Mesothelial cell of epicardium (in vitro differentiated cells): ENCODE results near the gene TOM1. TPM values are rescaled to one million over a fixed set of nuclear protein-coding genes. Genes with fewer than 3 reads are reported as not detected.

Source experiments
- DNase-seq, 2 experiments: peaks; one replicate each; pipeline ENCODE4 v3.0.0; 2021; ENCODE audit warnings: low spot score in 2 of 2; ENCODE audit not compliant: unreplicated experiment in 2 of 2
- H3K27ac Mint-ChIP-seq: 2 replicates; pipeline ENCODE4 v1.8.0; 2021; ENCODE audit warnings: mixed read lengths
- H3K27me3 Mint-ChIP-seq: 2 replicates; pipeline ENCODE4 v1.8.0; 2021; ENCODE audit warnings: low read depth, mixed read lengths
- H3K36me3 Mint-ChIP-seq: 2 replicates; pipeline ENCODE4 v1.8.0; 2021; ENCODE audit warnings: mixed read lengths
- H3K4me1 Mint-ChIP-seq: 2 replicates; pipeline ENCODE4 v1.8.0; 2021; ENCODE audit warnings: mixed read lengths
- H3K4me3 Mint-ChIP-seq: 2 replicates; pipeline ENCODE4 v1.8.0; 2021; ENCODE audit warnings: mild to moderate bottlenecking, moderate library complexity, mixed read lengths
- H3K9me3 Mint-ChIP-seq: 2 replicates; pipeline ENCODE4 v1.8.0; 2021; ENCODE audit warnings: mixed read lengths
- total RNA-seq: library from RNA; stranded (reverse); gene quantifications from 3 replicates; pipeline ENCODE4 v1.2.1, GENCODE V29; 2021
- TF ChIP-seq, protein P1 (sequence below): fragments of 200-600 bp; sonication (generic); IDR thresholded peaks from one replicate; pipeline ENCODE4 v1.5.0; 2021; ENCODE audit warnings: antibody characterized with exemption; ENCODE audit not compliant: unreplicated experiment

The TOM1 gene
- total RNA-seq, 1 donor from 2014 or later: 41.4 TPM

DNA sequence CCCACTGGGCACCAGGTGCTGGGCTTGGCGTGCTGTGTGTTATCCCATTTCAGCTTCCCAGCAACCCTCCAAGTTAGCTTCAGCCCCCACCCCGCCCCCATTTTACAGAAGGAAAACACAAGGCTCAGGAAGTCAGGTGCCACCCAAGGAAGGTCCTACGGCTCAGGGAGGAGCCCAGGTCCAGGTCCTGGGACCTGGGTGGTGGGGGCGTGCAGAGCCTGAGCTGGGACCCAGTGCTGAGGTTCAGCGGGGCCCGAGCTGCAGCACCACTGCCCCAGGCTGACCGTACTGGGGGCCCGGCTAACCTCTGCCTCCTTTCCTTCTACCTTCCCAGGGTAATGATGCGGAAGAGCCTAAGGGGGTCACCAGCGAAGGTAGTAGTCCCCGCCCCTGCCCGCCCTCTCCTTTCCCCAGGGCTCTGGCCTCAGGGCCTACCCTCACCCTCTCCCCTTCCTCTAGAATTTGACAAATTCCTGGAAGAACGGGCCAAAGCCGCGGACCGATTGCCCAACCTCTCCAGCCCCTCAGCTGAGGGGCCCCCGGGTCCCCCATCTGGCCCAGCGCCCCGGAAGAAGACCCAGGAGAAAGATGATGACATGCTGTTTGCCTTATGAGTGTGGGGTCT, 47.0 kb downstream of the TOM1 start:
- Mint-ChIP-seq H3K36me3 (no peaks in the 10 kb centered on the region), H3K4me1 (peaks cover 22% of the 10 kb centered on the region), H3K9me3 (no peaks in the 10 kb centered on the region), H3K4me3 (no peak overlapping the region), H3K27ac (no peak overlapping the region), H3K27me3 (no peaks in the 10 kb centered on the region)
- no peak for DNase-seq
- TF ChIP-seq, protein P1, sequence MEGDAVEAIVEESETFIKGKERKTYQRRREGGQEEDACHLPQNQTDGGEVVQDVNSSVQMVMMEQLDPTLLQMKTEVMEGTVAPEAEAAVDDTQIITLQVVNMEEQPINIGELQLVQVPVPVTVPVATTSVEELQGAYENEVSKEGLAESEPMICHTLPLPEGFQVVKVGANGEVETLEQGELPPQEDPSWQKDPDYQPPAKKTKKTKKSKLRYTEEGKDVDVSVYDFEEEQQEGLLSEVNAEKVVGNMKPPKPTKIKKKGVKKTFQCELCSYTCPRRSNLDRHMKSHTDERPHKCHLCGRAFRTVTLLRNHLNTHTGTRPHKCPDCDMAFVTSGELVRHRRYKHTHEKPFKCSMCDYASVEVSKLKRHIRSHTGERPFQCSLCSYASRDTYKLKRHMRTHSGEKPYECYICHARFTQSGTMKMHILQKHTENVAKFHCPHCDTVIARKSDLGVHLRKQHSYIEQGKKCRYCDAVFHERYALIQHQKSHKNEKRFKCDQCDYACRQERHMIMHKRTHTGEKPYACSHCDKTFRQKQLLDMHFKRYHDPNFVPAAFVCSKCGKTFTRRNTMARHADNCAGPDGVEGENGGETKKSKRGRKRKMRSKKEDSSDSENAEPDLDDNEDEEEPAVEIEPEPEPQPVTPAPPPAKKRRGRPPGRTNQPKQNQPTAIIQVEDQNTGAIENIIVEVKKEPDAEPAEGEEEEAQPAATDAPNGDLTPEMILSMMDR: no peak

DNA sequence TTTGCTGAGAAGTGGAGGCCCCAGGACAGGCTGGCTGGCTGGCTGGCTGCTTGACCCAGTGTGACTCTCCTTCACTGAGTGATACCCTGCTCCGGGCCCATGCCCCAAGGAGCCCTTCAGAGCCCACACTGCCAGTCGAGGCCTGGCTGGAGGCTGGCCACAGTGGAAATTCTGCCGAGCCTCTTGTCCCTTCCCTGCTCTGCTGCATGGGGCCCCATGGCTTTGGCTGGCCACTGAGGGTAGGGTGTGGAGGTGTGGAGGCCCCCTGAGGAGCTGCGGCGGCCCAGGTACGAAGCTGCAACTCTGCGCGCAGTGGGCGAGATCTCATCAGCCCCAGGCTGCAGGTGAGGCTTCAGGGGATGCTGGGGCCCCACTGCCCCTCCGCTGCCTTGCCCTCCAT, 47.8 kb downstream of the TOM1 start:
- no peak overlapping the region for H3K27ac Mint-ChIP-seq
- no peaks in the 10 kb centered on the region for H3K9me3 Mint-ChIP-seq
- TF ChIP-seq, protein P1: no peak
- H3K4me1 Mint-ChIP-seq: peaks cover 23% of the 10 kb centered on the region
- H3K4me3 Mint-ChIP-seq: no peak overlapping the region
- no peaks in the 10 kb centered on the region for H3K36me3 Mint-ChIP-seq
- no peaks in the 10 kb centered on the region for H3K27me3 Mint-ChIP-seq
- DNase-seq: no peak

DNA sequence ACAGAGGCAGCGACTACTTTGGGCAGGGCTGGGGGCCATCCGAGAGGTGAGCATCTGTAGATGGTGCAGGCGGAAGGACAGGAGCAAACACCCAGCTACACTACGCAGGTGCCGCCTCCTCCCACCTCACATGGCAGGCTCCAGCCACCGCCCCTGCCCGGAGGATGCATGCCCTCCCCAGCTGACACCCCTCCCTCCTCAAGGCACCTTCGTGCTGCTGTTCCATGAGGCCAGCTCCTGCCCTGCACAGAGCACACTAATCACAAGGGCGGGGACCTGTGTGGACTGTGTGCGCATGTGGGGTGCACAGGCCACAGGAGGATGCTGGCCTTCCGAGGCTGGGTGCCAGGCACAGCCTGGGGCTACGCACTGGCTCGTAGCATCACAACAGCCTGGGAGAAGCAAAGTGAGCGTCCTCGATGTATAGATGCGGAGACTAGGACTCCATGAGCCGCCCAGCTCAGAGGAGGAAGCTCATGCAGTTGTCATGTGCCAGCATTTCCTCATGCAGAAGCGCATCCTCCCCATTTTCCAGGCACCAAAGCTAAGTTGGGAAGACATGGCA, 48.4 kb downstream of the TOM1 start:
- no peaks in the 10 kb centered on the region for H3K36me3 Mint-ChIP-seq
- peaks cover 23% of the 10 kb centered on the region for H3K4me1 Mint-ChIP-seq
- H3K27me3 Mint-ChIP-seq: no peaks in the 10 kb centered on the region
- H3K4me3 Mint-ChIP-seq: no peak overlapping the region
- TF ChIP-seq, protein P1: no peak
- no peak overlapping the region for H3K27ac Mint-ChIP-seq
- no peaks in the 10 kb centered on the region for H3K9me3 Mint-ChIP-seq
- DNase-seq: no peak

DNA sequence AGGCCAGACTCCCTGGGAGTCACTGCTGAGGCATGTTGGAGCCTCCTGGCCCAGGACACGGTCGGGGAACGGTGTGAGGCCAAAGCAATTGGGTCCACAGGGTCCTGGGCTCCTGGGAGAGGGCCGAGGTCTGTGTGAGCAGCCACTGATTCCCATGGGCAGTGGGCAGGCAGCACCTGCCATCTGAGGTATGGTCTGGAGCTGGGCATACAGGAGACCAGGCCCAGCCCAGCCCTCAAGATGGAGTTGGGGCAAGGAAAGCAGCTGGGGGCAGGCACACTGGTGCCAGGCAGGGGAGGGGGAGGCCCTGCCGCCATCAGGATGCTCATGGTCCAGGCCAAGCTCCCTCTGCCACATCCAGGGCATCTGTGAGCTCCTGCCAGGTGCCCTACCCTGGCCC, 49.0 kb downstream of the TOM1 start:
- no peaks in the 10 kb centered on the region for H3K9me3 Mint-ChIP-seq
- H3K4me3 Mint-ChIP-seq: no peak overlapping the region
- H3K27ac Mint-ChIP-seq: no peak overlapping the region
- no peak for DNase-seq
- H3K36me3 Mint-ChIP-seq: no peaks in the 10 kb centered on the region
- H3K4me1 Mint-ChIP-seq: peaks cover 23% of the 10 kb centered on the region
- TF ChIP-seq, protein P1: no peak
- H3K27me3 Mint-ChIP-seq: no peaks in the 10 kb centered on the region

DNA sequence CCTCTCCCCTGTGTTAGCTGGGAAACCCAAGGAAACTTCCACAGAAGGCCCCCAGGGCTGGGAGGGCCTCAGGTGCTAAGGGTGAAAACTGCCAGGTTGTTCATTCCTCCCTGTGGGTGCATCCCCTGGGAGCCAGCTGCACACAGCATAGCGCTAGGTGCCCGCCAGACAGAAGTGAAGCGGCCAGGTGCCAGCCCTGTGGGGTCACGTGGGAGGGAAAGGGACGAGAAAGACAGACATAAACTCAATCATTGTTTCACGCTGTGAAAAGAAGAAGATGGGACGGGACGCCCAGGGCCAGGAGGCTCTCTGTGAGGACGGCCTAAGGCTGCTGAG, 49.6 kb downstream of the TOM1 start:
- no peak overlapping the region for H3K4me3 Mint-ChIP-seq

More for the DNA sequence above, 49.6 kb downstream of the TOM1 start:
- TF ChIP-seq, protein P1: no peak
- no peaks in the 10 kb centered on the region for H3K36me3 Mint-ChIP-seq
- no peaks in the 10 kb centered on the region for H3K27me3 Mint-ChIP-seq
- DNase-seq: no peak
- peak overlapping the region; percentile 89 for H3K27ac Mint-ChIP-seq
- H3K9me3 Mint-ChIP-seq: no peaks in the 10 kb centered on the region
- peaks cover 23% of the 10 kb centered on the region for H3K4me1 Mint-ChIP-seq
